8988T (cell line): ENCODE measurements around the gene FAR2.
"Not testable (repeated sequence)": the region's sequence is repeated elsewhere in the genome, so short reads cannot be mapped to it uniquely, and the experiment has no call there.

Experiments used
- DNase-seq: peaks from one replicate; pipeline ENCODE4 v3.0.0; 2011

The FAR2 gene

GRCh38 chr12:29148911-29149690 lies at the start of gene FAR2:
Gene FAR2, plus strand, starts transcription at chr12:29149278. Its CDS starts 121,172 bp downstream, at chr12:29270450.
- peak; percentile 33 for DNase-seq

GRCh38 chr12:29102741-29103140 lies 46.3 kb upstream of the FAR2 start:
- DNase-seq = no peak

- DNase-seq = no peak
These were observed 45.5 kb upstream of the FAR2 start for GRCh38 chr12:29103539-29103974.

- DNase-seq = no peak
These were observed 44.6 kb upstream of the FAR2 start for GRCh38 chr12:29104516-29104915.

- DNase-seq = no peak
These were observed 38.3 kb upstream of the FAR2 start for GRCh38 chr12:29110506-29111442.

GRCh38 chr12:29113101-29113500 lies 36.0 kb upstream of the FAR2 start:
- no peak for DNase-seq

- no peak for DNase-seq
These were observed 32.7 kb upstream of the FAR2 start for GRCh38 chr12:29116414-29116813.

- no peak for DNase-seq
These were observed 17.5 kb upstream of the FAR2 start for GRCh38 chr12:29131539-29131938.

- DNase-seq = no peak
These were observed 16.8 kb upstream of the FAR2 start for GRCh38 chr12:29132316-29132715.

GRCh38 chr12:29133181-29133580 lies 15.9 kb upstream of the FAR2 start:
- DNase-seq = no peak

- no peak for DNase-seq
These were observed 15.4 kb upstream of the FAR2 start for GRCh38 chr12:29133680-29134079.

GRCh38 chr12:29138256-29138655 lies 10.8 kb upstream of the FAR2 start:
- DNase-seq = not testable (repeated sequence)

- not testable (repeated sequence) for DNase-seq
These were observed 10.2 kb upstream of the FAR2 start for GRCh38 chr12:29138855-29139254.

GRCh38 chr12:29145372-29146170 lies 3.5 kb upstream of the FAR2 start:
- no peak for DNase-seq

GRCh38 chr12:29146196-29146595 lies 2.9 kb upstream of the FAR2 start:
- no peak for DNase-seq

- no peak for DNase-seq
These were observed 1.1 kb upstream of the FAR2 start for GRCh38 chr12:29147731-29148595.

- peak; percentile 34 for DNase-seq
These were observed 525 bp upstream of the FAR2 start for GRCh38 chr12:29148596-29148910.

GRCh38 chr12:29149691-29150281 lies 708 bp downstream of the FAR2 start:
- DNase-seq = no peak

- no peak for DNase-seq
These were observed 1.4 kb downstream of the FAR2 start for GRCh38 chr12:29150462-29150861.

- DNase-seq = no peak
These were observed 3.3 kb downstream of the FAR2 start for GRCh38 chr12:29152223-29152868.

- DNase-seq = no peak
These were observed 4.0 kb downstream of the FAR2 start for GRCh38 chr12:29152981-29153630.
